PC-3 (cell line): ENCODE results near the gene NOSTRIN. TPM values are rescaled to one million over a fixed set of nuclear protein-coding genes. Genes with fewer than 3 reads are reported as not detected.

Experiments
- ATAC-seq: fragments of 200-7000 bp; cut with Tn5 transposase; 2 replicates; pipeline ENCODE4 v1.9.1; 2020; ENCODE audit warnings: mild to moderate bottlenecking, moderate library complexity
- BruUV-seq: library from RNA; stranded (reverse); fragments of 400-500 nt; replicated peaks from 2 replicates; lab custom pipeline; 2021; lab: Mats Ljungman, UMichigan
- CTCF ChIA-PET: fragments of 300-600 bp; sonication (Branson Sonifier 250); formaldehyde crosslinking; loops from one replicate; lab custom pipeline; 2022; ENCODE audit warnings: antibody characterized with exemption; lab: Charles Lee
- POLR2A ChIA-PET: fragments of 300-600 bp; sonication (Branson Sonifier 250); formaldehyde crosslinking; loops from one replicate; lab custom pipeline; 2022; ENCODE audit warnings: antibody characterized with exemption; ENCODE audit not compliant: unreplicated experiment; lab: Charles Lee
- DNase-seq: peaks from one replicate; pipeline ENCODE4 v3.0.0-alpha.2; 2015
- H2AFZ ChIP-seq: fragments of 300-600 bp; sonication (generic); 2 replicates; pipeline ENCODE4 v1.6.0; 2016; ENCODE audit warnings: antibody characterized with exemption, low read length
- H3F3A ChIP-seq: fragments of 300-600 bp; sonication (generic); one replicate; pipeline ENCODE4 v1.6.0; 2017; ENCODE audit warnings: antibody characterized with exemption, low read length, control low read depth, mild to moderate bottlenecking; ENCODE audit not compliant: unreplicated experiment
- H3K27ac ChIP-seq: fragments of 300-600 bp; sonication (generic); 2 replicates; pipeline ENCODE4 v1.5.1; 2016; ENCODE audit warnings: mild to moderate bottlenecking, low read length
- H3K27me3 ChIP-seq: fragments of 300-600 bp; sonication (generic); 2 replicates; pipeline ENCODE4 v1.6.1; 2016; ENCODE audit warnings: low read length, mixed read lengths
- H3K36me3 ChIP-seq: fragments of 300-600 bp; sonication (generic); 2 replicates; pipeline ENCODE4 v1.6.1; 2016; ENCODE audit warnings: low read depth, mixed run types, low read length, mixed read lengths
- H3K4me1 ChIP-seq: fragments of 300-600 bp; sonication (generic); 2 replicates; pipeline ENCODE4 v1.5.1; 2016; ENCODE audit warnings: low read length; ENCODE audit not compliant: insufficient read depth
- H3K4me2 ChIP-seq: fragments of 300-600 bp; sonication (generic); 2 replicates; pipeline ENCODE4 v1.6.0; 2016; ENCODE audit warnings: low read length
- H3K4me3 ChIP-seq: fragments of 300-600 bp; sonication (generic); 2 replicates; pipeline ENCODE4 v1.5.1; 2016; ENCODE audit warnings: mild to moderate bottlenecking, low read length, mixed read lengths
- H3K79me2 ChIP-seq: fragments of 300-600 bp; sonication (generic); 2 replicates; pipeline ENCODE4 v1.6.1; 2017; ENCODE audit warnings: low read length, mixed read lengths
- H3K9ac ChIP-seq: fragments of 300-600 bp; sonication (generic); 2 replicates; pipeline ENCODE4 v1.6.0; 2016; ENCODE audit warnings: mild to moderate bottlenecking, low read length
- H3K9me2 ChIP-seq: fragments of 300-600 bp; sonication (generic); replicated peaks from 2 replicates; pipeline ENCODE4 v1.6.1; 2016; ENCODE audit warnings: mixed run types, low read length, mixed read lengths
- H3K9me3 ChIP-seq: fragments of 300-600 bp; sonication (generic); 2 replicates; pipeline ENCODE4 v1.6.1; 2016; ENCODE audit warnings: low read length, mixed read lengths
- H4K20me1 ChIP-seq: fragments of 300-600 bp; sonication (generic); 2 replicates; pipeline ENCODE4 v1.6.1; 2016; ENCODE audit warnings: low read length, mixed read lengths
- CTCF ChIP-seq: fragments of 300-600 bp; sonication (generic); conservative IDR thresholded peaks from 2 replicates; pipeline ENCODE4 v1.5.1; 2017; ENCODE audit warnings: antibody characterized with exemption, low read depth, mild to moderate bottlenecking, low read length
- EZH2 ChIP-seq: fragments of 300-600 bp; sonication (generic); IDR thresholded peaks from one replicate; pipeline ENCODE4 v1.6.1; 2017; ENCODE audit warnings: antibody characterized with exemption, mild to moderate bottlenecking, low read length; ENCODE audit not compliant: unreplicated experiment
- EZH2phosphoT487 ChIP-seq: fragments of 300-600 bp; sonication (generic); IDR thresholded peaks from 2 replicates; pipeline ENCODE4 v1.6.1; 2018; ENCODE audit warnings: mild to moderate bottlenecking, antibody characterized with exemption, low read length, borderline replicate concordance
- intact Hi-C: fragments of 100-400 bp; cut with micrococcal nuclease; formaldehyde crosslinking; loops from 2 replicates; pipeline ENCODE4 v1.9.0; 2023
- total RNA-seq: library from RNA; depleted of rRNA; stranded (reverse); fragments of >200 nt; gene quantifications from 2 replicates; pipeline ENCODE4 v1.2.3, GENCODE V29; 2014

Gene NOSTRIN
- total RNA-seq, 1 experiment from 2014 or later = 1.1 TPM

- Histone ChIP-seq H3K27ac (no peak overlapping the region), H3F3A (no peaks in the 10 kb centered on the region), H3K4me2 (no peak overlapping the region), H3K9ac (no peak overlapping the region), H2AFZ (no peak overlapping the region), H3K4me3 (no peak overlapping the region), H3K9me3 (no peaks in the 10 kb centered on the region), H4K20me1 (no peaks in the 10 kb centered on the region), H3K4me1 (peaks cover 15% of the 10 kb centered on the region), H3K36me3 (no peaks in the 10 kb centered on the region), H3K27me3 (no peaks in the 10 kb centered on the region), H3K9me2 (no peaks in the 10 kb centered on the region), H3K79me2 (no peaks in the 10 kb centered on the region)
- intact Hi-C loops = no loop called here
- no TSS peak for BruUV-seq
- CTCF ChIA-PET = no interaction called here
- POLR2A ChIA-PET = no interaction called here
- TF ChIP-seq EZH2 = no peak
- TF ChIP-seq EZH2phosphoT487 = no peak
- no peak for TF ChIP-seq CTCF
- DNase-seq (no peak), ATAC-seq (no peak)
Measured at GRCh38 chr2:168770796-168771195, 31.6 kb upstream of the NOSTRIN start.

- POLR2A ChIA-PET = no interaction called here
- H3K9me3 ChIP-seq = no peaks in the 10 kb centered on the region
- intact Hi-C loops = loop anchor here (1.0 kb wide), 1 partner anchor 148 kb away; no protein-coding TSS in a partner anchor
- H3K27ac ChIP-seq = no peak overlapping the region
- H3K27me3 ChIP-seq = no peaks in the 10 kb centered on the region
- H3K9me2 ChIP-seq = no peaks in the 10 kb centered on the region
- H2AFZ ChIP-seq = no peak overlapping the region
- no peak overlapping the region for H3K4me2 ChIP-seq
- no peaks in the 10 kb centered on the region for H3F3A ChIP-seq
- H4K20me1 ChIP-seq = no peaks in the 10 kb centered on the region
- DNase-seq (no peak), ATAC-seq (no peak)
- H3K4me3 ChIP-seq = no peak overlapping the region
- no TSS peak for BruUV-seq
- TF ChIP-seq CTCF (no peak), EZH2phosphoT487 (no peak), EZH2 (no peak)
- CTCF ChIA-PET = no interaction called here
- H3K36me3 ChIP-seq = no peaks in the 10 kb centered on the region
- no peaks in the 10 kb centered on the region for H3K4me1 ChIP-seq
- H3K79me2 ChIP-seq = no peaks in the 10 kb centered on the region
- H3K9ac ChIP-seq = no peak overlapping the region
Measured at GRCh38 chr2:168772704-168773103, 29.7 kb upstream of the NOSTRIN start.

- intact Hi-C loops = loop anchor here (1.0 kb wide), 1 partner anchor 147 kb away; no protein-coding TSS in a partner anchor
Measured at GRCh38 chr2:168773128-168773527, 29.3 kb upstream of the NOSTRIN start.

More at GRCh38 chr2:168773128-168773527, 29.3 kb upstream of the NOSTRIN start:
- H3K4me2 ChIP-seq = no peak overlapping the region
- H3K36me3 ChIP-seq = no peaks in the 10 kb centered on the region
- no peak overlapping the region for H3K27ac ChIP-seq
- ChIA-PET CTCF (no interaction called here), POLR2A (no interaction called here)
- no peak overlapping the region for H3K9ac ChIP-seq
- no peaks in the 10 kb centered on the region for H3K79me2 ChIP-seq
- BruUV-seq = no TSS peak
- H3F3A ChIP-seq = no peaks in the 10 kb centered on the region
- no peak overlapping the region for H3K4me3 ChIP-seq
- no peak overlapping the region for H2AFZ ChIP-seq
- TF ChIP-seq EZH2 (no peak), CTCF (no peak), EZH2phosphoT487 (no peak)
- H3K27me3 ChIP-seq = no peaks in the 10 kb centered on the region
- DNase-seq (no peak), ATAC-seq (no peak)
- no peaks in the 10 kb centered on the region for H3K9me2 ChIP-seq
- H3K9me3 ChIP-seq = no peaks in the 10 kb centered on the region
- H3K4me1 ChIP-seq = no peaks in the 10 kb centered on the region
- no peaks in the 10 kb centered on the region for H4K20me1 ChIP-seq
